ENCODE results near the gene PPARA. TPM values are rescaled to one million over a fixed set of nuclear protein-coding genes. Genes with fewer than 3 reads are reported as not detected.

The PPARA gene
- total and polyA plus RNA-seq, 2 of the 4 experiments (the other 2 are of a cell fraction) = 3.1 to 7.0 TPM

GRCh38 chr22:46114518-46115387 lies 35.6 kb upstream of the PPARA start (continued):
- TF ChIP-seq RAD21 (IDR thresholded peaks at IDR 0.05; ENCODE audit: low read length) (no peak), POLR2A (IDR thresholded peaks at IDR 0.05; ENCODE audit: low read depth, low read length) (no peak), CHD1 (IDR thresholded peaks at IDR 0.05; ENCODE audit: low read depth, low read length) (no peak)

DNA sequence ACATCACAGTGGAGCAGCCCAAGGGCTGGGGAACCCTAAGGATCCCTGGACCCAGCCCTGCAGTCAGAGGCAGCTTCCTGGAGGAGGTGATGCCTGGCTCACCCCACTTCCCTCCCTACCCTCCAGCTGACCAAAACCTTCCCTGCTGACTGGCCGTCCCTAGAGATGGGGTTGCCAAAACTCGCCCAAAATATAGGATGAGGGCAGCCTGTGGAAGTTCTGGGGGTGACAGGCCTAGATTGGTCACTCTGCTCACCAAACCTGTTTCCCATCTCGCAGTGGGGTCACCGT lies 35.0 kb upstream of the PPARA start:
- no TSS peak for BruUV-seq (replicated peaks)
- Histone ChIP-seq H2AK9ac (replicated peaks; ENCODE audit: low read depth, low read length, poor library complexity) (peak overlapping the region; percentile 91), H3K36me3 (ENCODE audit: control insufficient read depth, insufficient read depth, low read length) (peaks cover 35% of the 10 kb centered on the region), H2BK15ac (ENCODE audit: low read depth, low read length) (no peak overlapping the region; the same call in 2 of the 3 replicates), H3K4ac (ENCODE audit: low read depth, low read length) (no peak overlapping the region; the same call in 1 of the 2 replicates), H3K4me2 (ENCODE audit: low read depth, low read length) (no peak overlapping the region), H3K18ac (ENCODE audit: low read depth, low read length) (no peak overlapping the region), H3K9me3 (ENCODE audit: control insufficient read depth, insufficient read depth, low read length) (no peaks in the 10 kb centered on the region), H2BK5ac (ENCODE audit: low read depth, low read length, poor library complexity, severe bottlenecking) (no peak overlapping the region), H3K27me3 (ENCODE audit: control insufficient read depth, insufficient read depth, low read length) (no peaks in the 10 kb centered on the region), H4K20me1 (ENCODE audit: insufficient read depth, low read length) (peaks cover 8% of the 10 kb centered on the region), H3K79me1 (ENCODE audit: low read depth in 1 of 2, low read length in 2 of 2) (peaks cover 0 to 9% of the 10 kb centered on the region in 2 experiments; a peak in 1 of 4 replicates), H3K27ac (ENCODE audit: insufficient read depth, low read length) (no peak overlapping the region), H3K56ac (ENCODE audit: extremely low read depth, insufficient read depth, low read length) (no peak overlapping the region), H2BK20ac (ENCODE audit: low read depth, low read length) (no peak overlapping the region), H2AFZ (replicated peaks; ENCODE audit: low read length, poor library complexity) (no peak overlapping the region), H4K5ac (ENCODE audit: low read depth, low read length) (no peak overlapping the region), H2BK120ac (ENCODE audit: low read depth, low read length) (no peak overlapping the region), H3K9me1 (ENCODE audit: insufficient read depth, low read length) (no peaks in the 10 kb centered on the region), H4K91ac (ENCODE audit: insufficient read depth, low read depth, low read length) (no peak overlapping the region), H4K8ac (ENCODE audit: low read depth in 2 of 2, low read length in 2 of 2) (no peak overlapping the region; a peak in 1 of 4 replicates), H3K4me1 (ENCODE audit: control insufficient read depth, insufficient read depth, low read length) (peaks cover 16% of the 10 kb centered on the region), H3K23ac (ENCODE audit: low read depth, low read length) (no peak overlapping the region), H3K4me3 (ENCODE audit: insufficient read depth, low read depth, low read length) (no peak overlapping the region), H3K9ac (ENCODE audit: low read depth, low read length) (no peak overlapping the region), H3K14ac (replicated peaks; ENCODE audit: low read depth, low read length) (no peak overlapping the region), H2AK5ac (ENCODE audit: low read depth, low read length) (no peak overlapping the region)
- no CpG with 5 or more reads among the region's 4 CpGs for WGBS, 2 experiments (ENCODE audit: extremely low coverage in 2 of 2, insufficient read length in 1 of 2)
- DNase-seq (no peak), ATAC-seq (ENCODE audit: low read depth) (no peak)
- dilution Hi-C loops (cut with HindIII; ENCODE audit: low sequenced_read_pairs, unreplicated experiment) = no loop called here
- intact Hi-C loops (cut with micrococcal nuclease) = loop anchor here (5.0 kb wide), 1 partner anchor 43 kb away; no protein-coding TSS in a partner anchor
- ChIA-PET POLR2A (ENCODE audit: unreplicated experiment) (no interaction called here), CTCF (interaction anchor here (4.0 kb wide), 1 partner anchor 109 kb away, joined by 24 read pairs; no protein-coding TSS in a partner anchor)
- in situ Hi-C loops (cut with MboI; ENCODE audit: low sequenced_read_pairs) = loop anchor here (5.0 kb wide), 1 partner anchor 108 kb away; no protein-coding TSS in a partner anchor
- TF ChIP-seq RCOR1 (IDR thresholded peaks at IDR 0.05; ENCODE audit: insufficient replicate concordance, low read length) (no peak), USF2 (IDR thresholded peaks at IDR 0.05; ENCODE audit: low read depth, low read length) (no peak), RFX5 (IDR thresholded peaks at IDR 0.05; ENCODE audit: low read depth, low read length) (no peak), FOS (IDR thresholded peaks at IDR 0.05; ENCODE audit: low read depth, low read length) (no peak), CHD1 (IDR thresholded peaks at IDR 0.05; ENCODE audit: low read depth, low read length) (no peak), BHLHE40 (IDR thresholded peaks at IDR 0.05; ENCODE audit: low read depth, low read length) (no peak), MAFK (IDR thresholded peaks at IDR 0.05; ENCODE audit: low read depth, low read length) (no peak), SMC3 (IDR thresholded peaks at IDR 0.05; ENCODE audit: low read depth, low read length) (no peak), POLR2A (IDR thresholded peaks at IDR 0.05; ENCODE audit: low read depth, low read length) (no peak)
- TF ChIP-seq, protein P1, sequence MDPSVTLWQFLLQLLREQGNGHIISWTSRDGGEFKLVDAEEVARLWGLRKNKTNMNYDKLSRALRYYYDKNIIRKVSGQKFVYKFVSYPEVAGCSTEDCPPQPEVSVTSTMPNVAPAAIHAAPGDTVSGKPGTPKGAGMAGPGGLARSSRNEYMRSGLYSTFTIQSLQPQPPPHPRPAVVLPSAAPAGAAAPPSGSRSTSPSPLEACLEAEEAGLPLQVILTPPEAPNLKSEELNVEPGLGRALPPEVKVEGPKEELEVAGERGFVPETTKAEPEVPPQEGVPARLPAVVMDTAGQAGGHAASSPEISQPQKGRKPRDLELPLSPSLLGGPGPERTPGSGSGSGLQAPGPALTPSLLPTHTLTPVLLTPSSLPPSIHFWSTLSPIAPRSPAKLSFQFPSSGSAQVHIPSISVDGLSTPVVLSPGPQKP (IDR thresholded peaks at IDR 0.05; ENCODE audit: borderline replicate concordance, low read depth, low read length) = no peak
- TF ChIP-seq, protein P2, sequence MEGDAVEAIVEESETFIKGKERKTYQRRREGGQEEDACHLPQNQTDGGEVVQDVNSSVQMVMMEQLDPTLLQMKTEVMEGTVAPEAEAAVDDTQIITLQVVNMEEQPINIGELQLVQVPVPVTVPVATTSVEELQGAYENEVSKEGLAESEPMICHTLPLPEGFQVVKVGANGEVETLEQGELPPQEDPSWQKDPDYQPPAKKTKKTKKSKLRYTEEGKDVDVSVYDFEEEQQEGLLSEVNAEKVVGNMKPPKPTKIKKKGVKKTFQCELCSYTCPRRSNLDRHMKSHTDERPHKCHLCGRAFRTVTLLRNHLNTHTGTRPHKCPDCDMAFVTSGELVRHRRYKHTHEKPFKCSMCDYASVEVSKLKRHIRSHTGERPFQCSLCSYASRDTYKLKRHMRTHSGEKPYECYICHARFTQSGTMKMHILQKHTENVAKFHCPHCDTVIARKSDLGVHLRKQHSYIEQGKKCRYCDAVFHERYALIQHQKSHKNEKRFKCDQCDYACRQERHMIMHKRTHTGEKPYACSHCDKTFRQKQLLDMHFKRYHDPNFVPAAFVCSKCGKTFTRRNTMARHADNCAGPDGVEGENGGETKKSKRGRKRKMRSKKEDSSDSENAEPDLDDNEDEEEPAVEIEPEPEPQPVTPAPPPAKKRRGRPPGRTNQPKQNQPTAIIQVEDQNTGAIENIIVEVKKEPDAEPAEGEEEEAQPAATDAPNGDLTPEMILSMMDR (conservative IDR thresholded peaks at IDR 0.05; ENCODE audit: low read depth, low read length) = no peak

Measured in IMR-90 (cell line).